ENCODE data around the gene MARCHF10.
"Not testable (repeated sequence)": the region's sequence is repeated elsewhere in the genome, so short reads cannot be mapped to it uniquely, and the experiment has no call there.

The MARCHF10 gene

GRCh38 chr17:62692159-62692651 lies 115.9 kb downstream of the MARCHF10 start:
- no peak for TF ChIP-seq ZNF274 (IDR thresholded peaks at IDR 0.05; ENCODE audit: low read depth, low read length)
- H3K4me3 ChIP-seq (ENCODE audit: low read length): no peak overlapping the region

- H3K4me3 ChIP-seq (ENCODE audit: low read length): not testable (repeated sequence)
Observed at GRCh38 chr17:62691589-62691915, 116.6 kb downstream of the MARCHF10 start.

- H3K4me3 ChIP-seq (ENCODE audit: low read length): no peak overlapping the region
- TF ChIP-seq ZNF274 (IDR thresholded peaks at IDR 0.05; ENCODE audit: low read depth, low read length): no peak
Observed at GRCh38 chr17:62690168-62690897, 117.8 kb downstream of the MARCHF10 start.

GRCh38 chr17:62689441-62690167 lies 118.5 kb downstream of the MARCHF10 start:
- H3K4me3 ChIP-seq (ENCODE audit: low read length): no peak overlapping the region
- no peak for TF ChIP-seq ZNF274 (IDR thresholded peaks at IDR 0.05; ENCODE audit: low read depth, low read length)

- no peak for TF ChIP-seq ZNF274 (IDR thresholded peaks at IDR 0.05; ENCODE audit: low read depth, low read length)
- no peak overlapping the region for H3K4me3 ChIP-seq (ENCODE audit: low read length)
Observed at GRCh38 chr17:62688398-62689160, 119.5 kb downstream of the MARCHF10 start.

- TF ChIP-seq ZNF274 (IDR thresholded peaks at IDR 0.05; ENCODE audit: low read depth, low read length): no peak
- H3K4me3 ChIP-seq (ENCODE audit: low read length): no peak overlapping the region
Observed at GRCh38 chr17:62687997-62688396, 120.1 kb downstream of the MARCHF10 start.

GRCh38 chr17:62684179-62684578 lies 123.9 kb downstream of the MARCHF10 start:
- TF ChIP-seq ZNF274 (IDR thresholded peaks at IDR 0.05; ENCODE audit: low read depth, low read length): no peak
- no peak overlapping the region for H3K4me3 ChIP-seq (ENCODE audit: low read length)

GRCh38 chr17:62681939-62682381 lies 126.2 kb downstream of the MARCHF10 start:
- no peak for TF ChIP-seq ZNF274 (IDR thresholded peaks at IDR 0.05; ENCODE audit: low read depth, low read length)
- H3K4me3 ChIP-seq (ENCODE audit: low read length): no peak overlapping the region

- no peak overlapping the region for H3K4me3 ChIP-seq (ENCODE audit: low read length)
- TF ChIP-seq ZNF274 (IDR thresholded peaks at IDR 0.05; ENCODE audit: low read depth, low read length): no peak
Observed at GRCh38 chr17:62681061-62681938, 126.8 kb downstream of the MARCHF10 start.

GRCh38 chr17:62680541-62681052 lies 127.5 kb downstream of the MARCHF10 start:
- no peak for TF ChIP-seq ZNF274 (IDR thresholded peaks at IDR 0.05; ENCODE audit: low read depth, low read length)
- no peak overlapping the region for H3K4me3 ChIP-seq (ENCODE audit: low read length)

GRCh38 chr17:62679866-62680377 lies 128.2 kb downstream of the MARCHF10 start:
- no peak overlapping the region for H3K4me3 ChIP-seq (ENCODE audit: low read length)
- no peak for TF ChIP-seq ZNF274 (IDR thresholded peaks at IDR 0.05; ENCODE audit: low read depth, low read length)

- no peak for TF ChIP-seq ZNF274 (IDR thresholded peaks at IDR 0.05; ENCODE audit: low read depth, low read length)
- H3K4me3 ChIP-seq (ENCODE audit: low read length): no peak overlapping the region
Observed at GRCh38 chr17:62678214-62678919, 129.7 kb downstream of the MARCHF10 start.

Measured in GM08714 (cell line).